K562 (cell line): ENCODE measurements around the gene TCF25. TPM values are rescaled to one million over a fixed set of nuclear protein-coding genes. Genes with fewer than 3 reads are reported as not detected.

Experiments
- ATAC-seq: fragments of 200-7000 bp; cut with Tn5 transposase; 3 replicates; pipeline ENCODE4 v1.9.1; 2020; ENCODE audit warnings: moderate library complexity
- BruUV-seq: library from RNA; stranded (reverse); fragments of 400-500 nt; replicated peaks from 2 replicates; lab custom pipeline; 2021; lab: Mats Ljungman, UMichigan
- CTCF ChIA-PET: fragments of 300-600 bp; formaldehyde crosslinking; extraction: SDS; loops from one replicate; lab custom pipeline; 2021; ENCODE audit warnings: low intra/inter-chr PET ratio; lab: Yijun Ruan, JAX
- POLR2A ChIA-PET: fragments of 300-600, 350-650 bp; sonication (Branson Sonifier 250); formaldehyde crosslinking; extraction: SDS; loops from one replicate; lab custom pipeline; 2021; ENCODE audit warnings: antibody characterized with exemption, inconsistent platforms; lab: Yijun Ruan, JAX
- DNase-seq, 4 experiments: peaks; one replicate each; pipeline versions ENCODE4 v3.0.0 to v3.0.0-alpha.2; 2011 to 2018; ENCODE audit warnings: low spot score in 3 of 4, mixed read lengths in 3 of 4; ENCODE audit errors: extremely low read depth in 1 of 4
- FAIRE-seq: peaks from 2 replicates; lab custom pipeline; 2011; peaks lifted over from hg19 to GRCh38; lab: Jason Lieb, UNC
- H2AFZ ChIP-seq: 2 replicates; pipeline ENCODE4 v1.6.0; 2011; ENCODE audit warnings: low read depth, low read length, control low read depth, inconsistent platforms
- H3K27ac ChIP-seq: fragments of 200-600 bp; 3 replicates; pipeline ENCODE4 v1.8.0; 2011; ENCODE audit warnings: low read depth, mild to moderate bottlenecking, control low read depth, inconsistent platforms, low read length, moderate library complexity, mixed read lengths; ENCODE audit errors: extremely low read depth
- H3K27me3 ChIP-seq, 2 experiments: fragments of 300-600 bp in 1 of 2; 2 replicates in 1 of 2; 3 replicates in 1 of 2; pipeline versions ENCODE4 v1.6.0 to v1.8.0; 2011; ENCODE audit warnings: inconsistent platforms in 2 of 2, low read length in 2 of 2, mild to moderate bottlenecking in 1 of 2, mixed read lengths in 1 of 2, moderate library complexity in 1 of 2; ENCODE audit not compliant: control insufficient read depth in 2 of 2, insufficient read depth in 2 of 2
- H3K36me3 ChIP-seq: fragments of 300-600 bp; 3 replicates; pipeline ENCODE4 v1.8.0; 2011; ENCODE audit warnings: mild to moderate bottlenecking, low read length, inconsistent platforms; ENCODE audit not compliant: control insufficient read depth, insufficient read depth
- H3K4me1 ChIP-seq, 2 experiments: fragments of 200-600 bp in 1 of 2; replicated peaks in 1 of 2; 2 replicates in 1 of 2; 3 replicates in 1 of 2; pipeline versions ENCODE4 v1.5.1 to v1.8.0; 2011; ENCODE audit warnings: inconsistent platforms in 2 of 2, low read length in 2 of 2, mild to moderate bottlenecking in 1 of 2, mixed read lengths in 1 of 2, moderate library complexity in 1 of 2; ENCODE audit not compliant: control insufficient read depth in 2 of 2, insufficient read depth in 2 of 2
- H3K4me2 ChIP-seq: 2 replicates; pipeline ENCODE4 v1.6.1; 2011; ENCODE audit warnings: low read length, control low read depth, inconsistent platforms, mixed read lengths; ENCODE audit not compliant: insufficient read depth
- H3K4me3 ChIP-seq: fragments of 200-600 bp; sonication (generic), shearing (Covaris generic); 2 replicates; pipeline ENCODE4 v1.5.1; 2016; ENCODE audit warnings: control low read depth, inconsistent platforms
- H3K79me2 ChIP-seq: fragments of 200-600 bp; 3 replicates; pipeline ENCODE4 v1.8.0; 2011; ENCODE audit warnings: low read length, inconsistent platforms; ENCODE audit not compliant: control insufficient read depth, insufficient read depth
- H3K9ac ChIP-seq, 2 experiments: 2 replicates each; pipeline versions ENCODE4 v1.6.0 to v1.6.1; 2011; ENCODE audit warnings: low read depth in 2 of 2, low read length in 2 of 2, control low read depth in 1 of 2, inconsistent platforms in 1 of 2, mild to moderate bottlenecking in 1 of 2, mixed read lengths in 1 of 2; ENCODE audit not compliant: insufficient read depth in 1 of 2
- H3K9me1 ChIP-seq: one replicate; pipeline ENCODE4 v1.6.0; 2011; ENCODE audit warnings: inconsistent platforms, mild to moderate bottlenecking, low read length, moderate library complexity; ENCODE audit not compliant: control insufficient read depth, insufficient read depth
- H3K9me3 ChIP-seq: replicated peaks from 2 replicates; pipeline ENCODE4 v1.5.1; 2011; ENCODE audit warnings: low read depth, low read length, inconsistent platforms; ENCODE audit not compliant: control insufficient read depth, insufficient read depth
- H4K20me1 ChIP-seq: replicated peaks from 2 replicates; pipeline ENCODE4 v1.6.1; 2011; ENCODE audit warnings: low read length, inconsistent platforms, mixed read lengths; ENCODE audit not compliant: control insufficient read depth, insufficient read depth
- ELF4 ChIP-seq: fragments of 450-650 bp; formaldehyde crosslinking; IDR thresholded peaks from 2 replicates; pipeline ENCODE4 v1.4.0; 2022; ENCODE audit warnings: missing genetic modification characterization
- MIER1 ChIP-seq: fragments of 450-650 bp; IDR thresholded peaks from 2 replicates; pipeline ENCODE4 v1.6.1; 2016; ENCODE audit warnings: antibody characterized with exemption, mild to moderate bottlenecking, low read depth
- MTA1 ChIP-seq: fragments of 450-650 bp; IDR thresholded peaks from 2 replicates; pipeline ENCODE4 v1.6.1; 2017; ENCODE audit warnings: borderline replicate concordance
- NFXL1 ChIP-seq: fragments of 450-650 bp; formaldehyde crosslinking; IDR thresholded peaks from 2 replicates; pipeline ENCODE4 v1.4.0; 2021; ENCODE audit warnings: mild to moderate bottlenecking
- RAD51 ChIP-seq: fragments of 450-650 bp; IDR thresholded peaks from 2 replicates; pipeline ENCODE4 v1.7.1; 2016; ENCODE audit warnings: low read depth, mild to moderate bottlenecking, borderline replicate concordance
- SREBF2 ChIP-seq: sonication (generic); formaldehyde crosslinking; IDR thresholded peaks from 2 replicates; pipeline ENCODE4 v1.4.0; 2020; ENCODE audit warnings: mild to moderate bottlenecking, missing genetic modification reagents
- ZC3H11A ChIP-seq: IDR thresholded peaks from 2 replicates; pipeline ENCODE4 v1.6.1; 2012; ENCODE audit warnings: low read depth, low read length, improper control_type of control experiment
- ZNF766 ChIP-seq: fragments of 200-800 bp; sonication (Bioruptor generic); conservative IDR thresholded peaks from 2 replicates; pipeline ENCODE4 v1.6.1; 2016; ENCODE audit warnings: missing genetic modification characterization, missing compliant biosample characterization
- WGBS: fragments of 100-300 bp; shearing (Covaris generic); methylation state at CpG from one replicate; pipeline ENCODE4 v1.1.6; 2016; ENCODE audit warnings: low coverage, mixed read lengths; ENCODE audit not compliant: insufficient coverage; ENCODE audit errors: missing lambda C conversion rate; 5-methylcytosine and 5-hydroxymethylcytosine counted together
- in situ Hi-C: fragments of 300-500 bp; cut with MboI; formaldehyde crosslinking; loops from 4 replicates; pipeline ENCODE4 v1.15.0; 2018; ENCODE audit warnings: inconsistent platforms, mixed read lengths
- intact Hi-C: fragments of 100-400 bp; cut with micrococcal nuclease; formaldehyde crosslinking; loops from 2 replicates; pipeline ENCODE4 v1.14.2; 2022
- polyA plus RNA-seq, 8 experiments: library from polyadenylated mRNA; depleted of rRNA in 4 of 8; stranded (reverse) in 5 of 8; unstranded in 3 of 8; fragments of >200 nt; fragmentation: Nextera tagmentation in 2 of 8; fragmentation: Illumina TruSeq in 1 of 8; extraction: Ambion mirVana in 2 of 8; extraction: Trizol in 1 of 8; gene quantifications; 2 replicates each; pipeline versions ENCODE4 v1.2.1 to v1.2.3, GENCODE V29; 2011 to 2014; ENCODE audit warnings: inconsistent platforms in 1 of 8, missing spikeins in 1 of 8
- total RNA-seq, 7 experiments: library from RNA; depleted of rRNA in 6 of 7; stranded (reverse); fragments of >200 nt in 6 of 7; fragmentation: Illumina TruSeq in 2 of 7; extraction: Trizol in 2 of 7; gene quantifications; 2 replicates each; pipeline versions ENCODE4 v1.2.1 to v1.2.3, GENCODE V29; 2011 to 2021; ENCODE audit warnings: low replicate concordance in 1 of 7
- TF ChIP-seq, protein P1 (sequence below): fragments of 450-650 bp; IDR thresholded peaks from 2 replicates; pipeline ENCODE4 v1.6.1; 2016; ENCODE audit warnings: mild to moderate bottlenecking

Gene TCF25
- total and polyA plus RNA-seq, 9 of the 15 experiments (the other 6 are each of a cell fraction or from before 2014, with no cell fraction given) = 9.0 to 154 (median 83.8) TPM

DNA sequence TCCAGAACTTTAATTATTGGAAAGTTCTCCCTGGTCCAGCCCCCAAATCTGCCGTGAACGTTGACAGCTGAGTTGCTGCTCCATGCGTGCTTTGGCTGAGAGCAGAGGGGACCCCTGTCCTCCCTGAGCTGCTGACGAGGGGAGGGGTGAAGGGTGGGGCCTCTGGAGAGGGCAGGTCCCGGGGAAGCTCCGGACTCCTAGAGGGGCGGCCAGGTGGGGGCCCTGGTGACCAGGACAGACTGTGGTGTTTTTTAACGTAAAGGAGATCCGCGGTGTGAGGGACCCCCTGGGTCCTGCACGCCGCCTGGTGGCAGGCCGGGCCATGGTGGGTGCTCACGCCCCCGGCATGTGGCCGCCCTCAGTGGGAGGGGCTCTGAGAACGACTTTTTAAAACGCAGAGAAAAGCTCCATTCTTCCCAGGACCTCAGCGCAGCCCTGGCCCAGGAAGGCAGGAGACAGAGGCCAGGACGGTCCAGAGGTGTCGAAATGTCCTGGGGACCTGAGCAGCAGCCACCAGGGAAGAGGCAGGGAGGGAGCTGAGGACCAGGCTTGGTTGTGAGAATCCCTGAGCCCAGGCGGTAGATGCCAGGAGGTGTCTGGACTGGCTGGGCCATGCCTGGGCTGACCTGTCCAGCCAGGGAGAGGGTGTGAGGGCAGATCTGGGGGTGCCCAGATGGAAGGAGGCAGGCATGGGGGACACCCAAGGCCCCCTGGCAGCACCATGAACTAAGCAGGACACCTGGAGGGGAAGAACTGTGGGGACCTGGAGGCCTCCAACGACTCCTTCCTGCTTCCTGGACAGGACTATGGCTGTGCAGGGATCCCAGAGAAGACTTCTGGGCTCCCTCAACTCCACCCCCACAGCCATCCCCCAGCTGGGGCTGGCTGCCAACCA lies 45.3 kb downstream of the TCF25 start, which contains the start of gene MC1R:
TSS of gene MC1R (plus strand) at position 410 of the 895 bp plus-strand sequence. CDS start at position 807, 397 bp downstream.
- CTCF ChIA-PET = no interaction called here
- Histone ChIP-seq H3K4me1 (peaks cover 36 to 73% of the 10 kb centered on the region in 2 experiments), H3K27me3 (no peaks in the 10 kb centered on the region), H4K20me1 (no peaks in the 10 kb centered on the region), H3K9me3 (no peaks in the 10 kb centered on the region), H3K79me2 (no peaks in the 10 kb centered on the region; the same call in 2 of the 3 replicates), H3K36me3 (no peaks in the 10 kb centered on the region), H3K9ac (peak within 1 kb of the TSS; percentile 67 to 85), H3K9me1 (no peaks in the 10 kb centered on the region), H3K4me3 (peak within 1 kb of the TSS; percentile 30), H3K27ac (peak within 1 kb of the TSS; percentile 74), H3K4me2 (peak within 1 kb of the TSS; percentile 85), H2AFZ (peak within 1 kb of the TSS; percentile 99)
- FAIRE-seq (peak; percentile 85), DNase-seq (peak; percentile 80 to 90 (median 85)), ATAC-seq (peak; percentile 57)
- in situ Hi-C loops (no loop called here), intact Hi-C loops (no loop called here)
- BruUV-seq = no TSS peak
- WGBS = 11% methylated on average over 17 of the region's 23 CpGs
- POLR2A ChIA-PET = interaction anchor here (0.5 to 1.2 kb wide), 7 partner anchors 9 to 200 kb away, joined by 3 to 8 read pairs (median 3); partner anchors contain the start of gene DEF8
- TF ChIP-seq RAD51 = no peak
- TF ChIP-seq ZC3H11A = no peak
- TF ChIP-seq, protein P1, sequence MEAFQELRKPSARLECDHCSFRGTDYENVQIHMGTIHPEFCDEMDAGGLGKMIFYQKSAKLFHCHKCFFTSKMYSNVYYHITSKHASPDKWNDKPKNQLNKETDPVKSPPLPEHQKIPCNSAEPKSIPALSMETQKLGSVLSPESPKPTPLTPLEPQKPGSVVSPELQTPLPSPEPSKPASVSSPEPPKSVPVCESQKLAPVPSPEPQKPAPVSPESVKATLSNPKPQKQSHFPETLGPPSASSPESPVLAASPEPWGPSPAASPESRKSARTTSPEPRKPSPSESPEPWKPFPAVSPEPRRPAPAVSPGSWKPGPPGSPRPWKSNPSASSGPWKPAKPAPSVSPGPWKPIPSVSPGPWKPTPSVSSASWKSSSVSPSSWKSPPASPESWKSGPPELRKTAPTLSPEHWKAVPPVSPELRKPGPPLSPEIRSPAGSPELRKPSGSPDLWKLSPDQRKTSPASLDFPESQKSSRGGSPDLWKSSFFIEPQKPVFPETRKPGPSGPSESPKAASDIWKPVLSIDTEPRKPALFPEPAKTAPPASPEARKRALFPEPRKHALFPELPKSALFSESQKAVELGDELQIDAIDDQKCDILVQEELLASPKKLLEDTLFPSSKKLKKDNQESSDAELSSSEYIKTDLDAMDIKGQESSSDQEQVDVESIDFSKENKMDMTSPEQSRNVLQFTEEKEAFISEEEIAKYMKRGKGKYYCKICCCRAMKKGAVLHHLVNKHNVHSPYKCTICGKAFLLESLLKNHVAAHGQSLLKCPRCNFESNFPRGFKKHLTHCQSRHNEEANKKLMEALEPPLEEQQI = no peak
- no peak for TF ChIP-seq NFXL1 (CRISPR knock-in tag)
- no peak for TF ChIP-seq MIER1
- TF ChIP-seq MTA1 = no peak
- no peak for TF ChIP-seq ZNF766
- TF ChIP-seq ELF4 (CRISPR knock-in tag) = no peak
- no peak for TF ChIP-seq SREBF2
